Chondrocyte (in vitro differentiated cells): Measurements from ENCODE around the gene TTC28. TPM values are rescaled to one million over a fixed set of nuclear protein-coding genes. Genes with fewer than 3 reads are reported as not detected.
A peak's percentile ranks its signal among the peaks of the same experiment; 100 is the strongest.

Experiments used
- DNase-seq: peaks from one replicate; pipeline ENCODE4 v3.0.0; 2021; ENCODE audit warnings: mixed read lengths, low spot score
- H3K27ac Mint-ChIP-seq: one replicate; pipeline ENCODE4 v1.8.0; 2021; ENCODE audit warnings: mild to moderate bottlenecking, moderate library complexity, mixed read lengths; ENCODE audit not compliant: unreplicated experiment
- H3K27me3 Mint-ChIP-seq: 2 replicates; pipeline ENCODE4 v1.8.0; 2021; ENCODE audit warnings: low read depth, mixed read lengths
- H3K36me3 Mint-ChIP-seq: 2 replicates; pipeline ENCODE4 v1.8.0; 2021; ENCODE audit warnings: low read depth, mixed read lengths
- H3K4me1 Mint-ChIP-seq: 2 replicates; pipeline ENCODE4 v1.8.0; 2021; ENCODE audit warnings: low read depth, mild to moderate bottlenecking, mixed read lengths
- H3K4me3 Mint-ChIP-seq: one replicate; pipeline ENCODE4 v1.8.0; 2021; ENCODE audit warnings: mild to moderate bottlenecking, moderate library complexity, mixed read lengths; ENCODE audit not compliant: unreplicated experiment
- H3K9me3 Mint-ChIP-seq: 2 replicates; pipeline ENCODE4 v1.8.0; 2021; ENCODE audit warnings: low read depth, mixed read lengths
- total RNA-seq: library from RNA; stranded (reverse); gene quantifications from 3 replicates; pipeline ENCODE4 v1.2.1, GENCODE V29; 2021
- TF ChIP-seq, protein P1 (sequence below): fragments of 200-600 bp; sonication (generic); IDR thresholded peaks from 2 replicates; pipeline ENCODE4 v1.5.0; 2021; ENCODE audit warnings: antibody characterized with exemption, mild to moderate bottlenecking, moderate library complexity

Gene TTC28
- total RNA-seq, 1 donor from 2014 or later: 38.3 TPM

DNA sequence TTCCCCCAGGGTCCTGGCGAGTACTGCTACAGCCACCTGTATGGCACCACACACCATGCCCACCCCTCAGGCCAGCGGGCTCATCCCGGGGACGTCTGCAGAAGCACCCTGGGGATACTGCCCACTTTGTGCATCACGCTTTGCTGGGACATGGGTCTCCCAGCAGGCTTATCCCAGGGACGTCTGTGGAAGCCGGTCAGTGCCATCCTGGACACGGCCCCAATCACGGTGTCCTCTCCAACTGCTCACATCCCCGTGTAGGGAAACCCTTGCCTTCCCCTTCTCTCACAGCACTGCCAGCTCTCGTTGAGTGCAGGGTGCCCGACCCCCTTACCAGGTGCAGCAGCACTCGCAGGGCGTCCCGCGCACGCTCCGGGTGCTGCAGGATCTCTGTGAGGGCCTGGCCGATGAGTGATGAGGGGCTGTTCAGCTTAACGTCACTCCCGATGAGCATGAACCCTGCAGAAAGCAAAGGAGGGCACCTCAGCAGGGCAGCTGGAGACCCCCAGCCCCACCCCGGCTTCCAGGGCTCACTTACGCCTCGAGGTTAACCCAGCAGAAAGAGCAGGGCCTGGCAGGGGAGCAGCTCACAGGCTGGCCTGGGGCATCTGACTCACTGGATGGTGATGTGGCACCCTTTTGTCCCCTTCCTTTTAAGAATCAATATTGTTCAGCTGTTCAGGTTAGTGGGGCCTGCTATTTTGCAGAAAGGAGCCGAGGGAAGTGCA lies 683.7 kb downstream of the TTC28 start:
- H3K4me1 Mint-ChIP-seq: peaks cover 13% of the 10 kb centered on the region
- H3K27ac Mint-ChIP-seq: no peak overlapping the region
- H3K36me3 Mint-ChIP-seq: peaks cover 17% of the 10 kb centered on the region
- no peaks in the 10 kb centered on the region for H3K9me3 Mint-ChIP-seq
- peak; percentile 63 for DNase-seq
- H3K27me3 Mint-ChIP-seq: no peaks in the 10 kb centered on the region
- TF ChIP-seq, protein P1, sequence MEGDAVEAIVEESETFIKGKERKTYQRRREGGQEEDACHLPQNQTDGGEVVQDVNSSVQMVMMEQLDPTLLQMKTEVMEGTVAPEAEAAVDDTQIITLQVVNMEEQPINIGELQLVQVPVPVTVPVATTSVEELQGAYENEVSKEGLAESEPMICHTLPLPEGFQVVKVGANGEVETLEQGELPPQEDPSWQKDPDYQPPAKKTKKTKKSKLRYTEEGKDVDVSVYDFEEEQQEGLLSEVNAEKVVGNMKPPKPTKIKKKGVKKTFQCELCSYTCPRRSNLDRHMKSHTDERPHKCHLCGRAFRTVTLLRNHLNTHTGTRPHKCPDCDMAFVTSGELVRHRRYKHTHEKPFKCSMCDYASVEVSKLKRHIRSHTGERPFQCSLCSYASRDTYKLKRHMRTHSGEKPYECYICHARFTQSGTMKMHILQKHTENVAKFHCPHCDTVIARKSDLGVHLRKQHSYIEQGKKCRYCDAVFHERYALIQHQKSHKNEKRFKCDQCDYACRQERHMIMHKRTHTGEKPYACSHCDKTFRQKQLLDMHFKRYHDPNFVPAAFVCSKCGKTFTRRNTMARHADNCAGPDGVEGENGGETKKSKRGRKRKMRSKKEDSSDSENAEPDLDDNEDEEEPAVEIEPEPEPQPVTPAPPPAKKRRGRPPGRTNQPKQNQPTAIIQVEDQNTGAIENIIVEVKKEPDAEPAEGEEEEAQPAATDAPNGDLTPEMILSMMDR: no peak
- H3K4me3 Mint-ChIP-seq: no peak overlapping the region

DNA sequence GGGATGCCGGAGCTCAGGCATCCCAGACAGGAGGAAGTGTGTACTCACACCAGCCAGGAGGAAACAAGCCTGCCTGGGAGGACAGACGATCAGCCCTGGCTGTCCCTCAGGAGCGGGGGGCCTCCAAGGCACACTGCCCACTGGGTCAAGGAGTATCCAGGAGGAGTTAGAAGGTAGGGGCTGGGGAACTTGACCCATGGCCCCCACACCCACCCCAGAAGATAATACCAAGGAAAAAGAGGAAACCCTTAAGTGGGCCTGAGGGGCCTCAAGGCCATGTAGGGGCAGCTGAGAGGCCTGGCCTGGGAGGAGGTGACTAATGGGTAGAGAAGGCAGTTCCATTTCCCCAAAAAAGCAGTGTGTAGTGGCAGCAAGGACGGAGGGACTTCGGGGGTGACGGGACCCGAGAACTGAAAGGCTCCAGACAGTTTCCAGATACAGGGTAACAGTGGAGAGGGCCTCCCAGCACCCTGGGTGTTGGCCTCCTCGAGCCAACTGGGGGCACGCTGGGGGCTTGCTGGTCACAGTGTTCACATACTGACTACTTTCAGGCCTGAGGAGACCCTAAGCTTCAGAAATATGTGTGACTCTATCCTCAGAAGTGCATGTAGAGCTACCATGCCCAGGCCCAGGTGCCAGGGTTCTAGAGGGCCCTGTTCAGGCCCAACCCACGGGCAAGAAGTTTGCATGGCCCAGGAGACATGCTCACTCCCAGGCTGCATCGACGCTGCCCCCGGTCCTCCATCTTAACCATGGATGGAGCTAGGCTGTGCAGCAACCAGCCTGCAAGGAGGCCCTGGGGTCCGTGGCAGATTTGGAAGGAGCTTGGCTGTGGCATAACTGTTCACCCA lies 684.9 kb downstream of the TTC28 start:
- Mint-ChIP-seq H3K4me3 (no peak overlapping the region), H3K36me3 (peaks cover 17% of the 10 kb centered on the region), H3K27me3 (no peaks in the 10 kb centered on the region), H3K4me1 (peaks cover 17% of the 10 kb centered on the region), H3K9me3 (no peaks in the 10 kb centered on the region), H3K27ac (no peak overlapping the region)
- peak; percentile 59 for DNase-seq
- TF ChIP-seq, protein P1: no peak

DNA sequence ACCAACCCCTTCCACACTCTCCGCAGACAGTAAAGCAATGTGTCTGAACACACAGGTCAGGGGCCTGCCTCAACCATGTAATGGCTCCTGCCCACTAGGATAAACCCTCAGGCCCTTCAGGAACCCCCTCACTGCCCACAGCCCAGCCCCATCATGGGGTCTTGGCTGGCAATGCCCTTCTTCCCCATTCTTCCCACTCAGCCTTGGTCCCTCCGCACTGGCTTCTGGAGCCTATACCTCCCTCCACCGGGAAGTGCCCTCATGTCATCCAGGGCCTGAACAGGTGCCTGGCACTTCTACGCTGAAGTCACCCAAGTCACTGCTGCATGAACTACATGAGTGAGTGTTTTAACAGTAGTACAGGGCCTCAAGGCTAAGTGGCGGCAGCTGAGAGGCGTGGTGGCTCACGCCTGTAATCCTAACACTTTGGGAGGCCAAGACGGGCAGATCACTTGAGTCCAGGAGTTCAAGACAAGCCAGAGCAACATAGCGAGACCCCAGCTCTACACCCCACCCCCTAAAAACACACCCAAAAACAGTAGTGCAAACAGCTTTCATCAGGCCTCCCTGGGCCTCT lies 685.8 kb downstream of the TTC28 start:
- DNase-seq: peak; percentile 39
- TF ChIP-seq, protein P1: no peak
- Mint-ChIP-seq H3K36me3 (peaks cover 16% of the 10 kb centered on the region), H3K27me3 (no peaks in the 10 kb centered on the region), H3K4me3 (no peak overlapping the region), H3K27ac (no peak overlapping the region), H3K9me3 (no peaks in the 10 kb centered on the region), H3K4me1 (peaks cover 18% of the 10 kb centered on the region)

DNA sequence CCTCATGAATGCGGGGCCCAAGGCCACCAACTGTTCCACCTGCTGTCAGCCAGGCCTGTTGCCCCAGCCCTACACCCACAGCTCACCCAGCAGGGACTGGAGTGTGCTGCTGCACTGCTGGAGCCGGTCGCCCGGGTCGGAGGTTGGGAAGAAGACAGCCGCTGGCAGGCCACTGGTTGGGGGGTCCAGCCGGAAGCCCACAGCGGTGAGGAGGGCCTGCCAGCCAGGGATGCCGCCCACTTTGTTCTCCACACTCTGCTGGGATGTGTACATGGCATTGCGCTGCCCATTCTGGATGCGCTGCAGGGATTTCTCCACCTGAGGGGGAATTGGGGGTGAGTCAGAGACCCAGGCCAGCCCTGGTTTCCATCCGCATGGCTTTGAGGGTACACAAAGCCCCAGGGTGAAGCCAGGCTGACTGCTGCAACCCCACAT lies 686.4 kb downstream of the TTC28 start:
- DNase-seq: peak; percentile 85

More for the DNA sequence above, 686.4 kb downstream of the TTC28 start:
- no peaks in the 10 kb centered on the region for H3K9me3 Mint-ChIP-seq
- no peak overlapping the region for H3K27ac Mint-ChIP-seq
- no peaks in the 10 kb centered on the region for H3K27me3 Mint-ChIP-seq
- H3K36me3 Mint-ChIP-seq: peaks cover 16% of the 10 kb centered on the region
- TF ChIP-seq, protein P1: no peak
- H3K4me1 Mint-ChIP-seq: peaks cover 21% of the 10 kb centered on the region
- no peak overlapping the region for H3K4me3 Mint-ChIP-seq
